Psoas muscle (tissue), 8 donors: Measurements from ENCODE around the gene HTD2. TPM values are rescaled to one million over a fixed set of nuclear protein-coding genes. Genes with fewer than 3 reads are reported as not detected.

Source experiments
- ATAC-seq, 4 donors: fragments of 200-7000 bp; cut with Tn5 transposase; one replicate each; pipeline ENCODE4 v1.9.1; 2020; ENCODE audit warnings: moderate library complexity in 3 of 4, mild to moderate bottlenecking in 2 of 4
- DNase-seq, 2 donors: peaks; one replicate each; pipeline ENCODE4 v3.0.0-alpha.2; 2020
- H3K27ac ChIP-seq: fragments of 200-600 bp; one replicate; pipeline ENCODE4 v1.8.0; 2022
- H3K27me3 ChIP-seq, 3 donors: fragments of 200-600 bp in 1 of 3; one replicate each; pipeline versions ENCODE4 v1.6.1 to v1.8.0; 2013 to 2022; ENCODE audit warnings: low read length in 2 of 3, mild to moderate bottlenecking in 2 of 3, moderate library complexity in 1 of 3; ENCODE audit not compliant: insufficient read depth in 3 of 3
- H3K36me3 ChIP-seq, 2 donors: fragments of 200-600 bp in 1 of 2; one replicate each; pipeline versions ENCODE4 v1.6.1 to v1.8.0; 2013 to 2022; ENCODE audit warnings: low read depth in 1 of 2, mild to moderate bottlenecking in 1 of 2, moderate library complexity in 1 of 2; ENCODE audit not compliant: insufficient read depth in 1 of 2
- H3K4me1 ChIP-seq: fragments of 200-600 bp; one replicate; pipeline ENCODE4 v1.8.0; 2022
- H3K4me3 ChIP-seq: fragments of 200-600 bp; one replicate; pipeline ENCODE4 v1.8.0; 2022; ENCODE audit warnings: mild to moderate bottlenecking
- H3K9me3 ChIP-seq: fragments of 200-600 bp; one replicate; pipeline ENCODE4 v1.8.0; 2022
- WGBS, 3 donors: extraction: QIAGEN DNeasy Blood & Tissue Kit; methylation state at CpG; one replicate each; pipeline versions ENCODE4 v1.1.6 to v1.1.7; 2013; 5-methylcytosine and 5-hydroxymethylcytosine counted together
- intact Hi-C, 2 donors: fragments of 100-400 bp; cut with DNase I; formaldehyde crosslinking; loops; one replicate each; pipeline versions ENCODE4 v1.11.0 to v1.14.2; 2022
- polyA plus RNA-seq, 3 donors: library from polyadenylated mRNA; stranded (reverse); fragments of 200-250 nt; gene quantifications; one replicate each; pipeline ENCODE4 v1.2.3, GENCODE V29; 2013
- total RNA-seq, 4 donors: library from RNA; stranded (reverse); fragmentation: NEBNext Ultra II Directional in 2 of 4; extraction: Animal tissue kit (Norgen Biotek cat#: 25700) in 2 of 4; gene quantifications; one replicate each; pipeline versions ENCODE4 v1.2.1 to v1.2.4, GENCODE V29; 2021 to 2023
- TF ChIP-seq, protein P1 (sequence below): fragments of 200-600 bp; IDR thresholded peaks from one replicate; pipeline ENCODE4 v1.8.0; 2022; ENCODE audit warnings: antibody characterized with exemption
- donor health status: healthy with polysubstance abuse.
- donor health status: DM: no; HTN: no; CAD: no; lungs with moderate emphysema.
- donor health status: Bipolar disorder and iron deficiency.
- donor health status: healthy.
- donor health status: DM: yes; HTN: yes; CAD: no.
- donor health status: DM: no; HTN: no; CAD: no.
- donor health status: DM: no; HTN: no; CAD: no.
- donor health status: DM: yes; HTN: yes; CAD: no.

The HTD2 gene
- total and polyA plus RNA-seq, 7 donors = 10.9 to 37.0 (median 15.7) TPM

DNA sequence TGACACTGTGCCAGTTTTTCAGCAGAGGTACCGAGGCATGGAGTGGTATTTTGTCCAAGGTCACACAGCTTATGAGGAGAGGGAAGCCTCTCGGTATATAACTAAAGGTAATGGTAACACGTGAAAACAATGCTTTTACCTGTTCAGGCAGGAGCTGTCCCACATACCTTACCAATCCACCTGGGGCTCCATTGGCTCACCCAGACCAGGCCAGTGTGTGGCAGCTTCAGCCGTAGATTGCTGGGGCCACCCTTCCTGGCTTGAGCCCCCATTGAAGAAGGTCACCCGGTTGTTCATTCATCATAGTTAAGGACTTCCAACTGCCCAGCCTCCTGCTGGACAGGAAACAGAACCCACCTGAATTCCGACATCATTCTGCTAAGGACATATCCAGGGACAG lies 9.5 kb upstream of the HTD2 start:
- peaks cover 0 to 1% (median 0%) of the 10 kb centered on the region in 3 donors for H3K27me3 ChIP-seq
- no peaks in the 10 kb centered on the region for H3K4me1 ChIP-seq
- WGBS, 3 donors = 69 to 72% (median 72%) methylated on average over 6 of the region's 6 CpGs

DNA sequence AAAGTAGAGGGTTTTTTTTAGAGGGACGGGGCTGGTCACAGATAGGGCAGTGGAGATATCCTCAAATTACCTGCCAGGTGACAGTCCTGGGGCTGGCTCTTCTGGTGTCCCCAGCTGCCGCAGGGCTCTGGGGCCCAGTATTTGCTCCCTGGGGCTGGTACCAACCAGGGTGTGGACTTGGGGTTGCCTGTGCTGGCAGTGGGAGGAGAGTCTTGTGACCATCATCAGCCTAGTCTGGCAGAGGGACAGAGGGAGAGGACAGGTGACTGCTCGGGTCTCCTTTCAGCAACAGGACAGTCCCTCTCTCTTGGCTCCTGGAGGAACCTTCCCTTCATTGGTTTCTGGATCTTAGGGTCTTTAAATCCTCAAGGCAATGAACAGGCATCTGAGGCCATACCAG lies 8.1 kb upstream of the HTD2 start:
- H3K27ac ChIP-seq = no peak overlapping the region
- no peaks in the 10 kb centered on the region for H3K9me3 ChIP-seq
- no peak overlapping the region for H3K4me3 ChIP-seq
- no peaks in the 10 kb centered on the region for H3K4me1 ChIP-seq
- WGBS, 3 donors = 32 to 63% (median 38%) methylated on average over 3 of the region's 3 CpGs
- no peaks in the 10 kb centered on the region for H3K36me3 ChIP-seq
- DNase-seq (no peak), ATAC-seq (peak in 3 of 4 donors; percentile 47 to 63 (median 60))
- TF ChIP-seq, protein P1, sequence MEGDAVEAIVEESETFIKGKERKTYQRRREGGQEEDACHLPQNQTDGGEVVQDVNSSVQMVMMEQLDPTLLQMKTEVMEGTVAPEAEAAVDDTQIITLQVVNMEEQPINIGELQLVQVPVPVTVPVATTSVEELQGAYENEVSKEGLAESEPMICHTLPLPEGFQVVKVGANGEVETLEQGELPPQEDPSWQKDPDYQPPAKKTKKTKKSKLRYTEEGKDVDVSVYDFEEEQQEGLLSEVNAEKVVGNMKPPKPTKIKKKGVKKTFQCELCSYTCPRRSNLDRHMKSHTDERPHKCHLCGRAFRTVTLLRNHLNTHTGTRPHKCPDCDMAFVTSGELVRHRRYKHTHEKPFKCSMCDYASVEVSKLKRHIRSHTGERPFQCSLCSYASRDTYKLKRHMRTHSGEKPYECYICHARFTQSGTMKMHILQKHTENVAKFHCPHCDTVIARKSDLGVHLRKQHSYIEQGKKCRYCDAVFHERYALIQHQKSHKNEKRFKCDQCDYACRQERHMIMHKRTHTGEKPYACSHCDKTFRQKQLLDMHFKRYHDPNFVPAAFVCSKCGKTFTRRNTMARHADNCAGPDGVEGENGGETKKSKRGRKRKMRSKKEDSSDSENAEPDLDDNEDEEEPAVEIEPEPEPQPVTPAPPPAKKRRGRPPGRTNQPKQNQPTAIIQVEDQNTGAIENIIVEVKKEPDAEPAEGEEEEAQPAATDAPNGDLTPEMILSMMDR = no peak
- intact Hi-C loops = loop anchor here (2.0 to 10.0 kb wide), 2 partner anchors 61 to 283 kb away; partner anchors contain the start of gene ABHD6 (in 1 of the 2)
- peaks cover 0 to 1% (median 0%) of the 10 kb centered on the region in 3 donors for H3K27me3 ChIP-seq

More for the DNA sequence above, 9.5 kb upstream of the HTD2 start:
- Histone ChIP-seq H3K36me3 (no peaks in the 10 kb centered on the region), H3K4me3 (no peak overlapping the region), H3K27ac (no peak overlapping the region), H3K9me3 (no peaks in the 10 kb centered on the region)
- peak in 1 of 4 donors; percentile 36 for ATAC-seq
- no peak for DNase-seq
- TF ChIP-seq, protein P1 = no peak
- intact Hi-C loops = loop anchor here in 1 of 2 donors (10.0 kb wide), 1 partner anchor 282 kb away; no protein-coding TSS in a partner anchor

DNA sequence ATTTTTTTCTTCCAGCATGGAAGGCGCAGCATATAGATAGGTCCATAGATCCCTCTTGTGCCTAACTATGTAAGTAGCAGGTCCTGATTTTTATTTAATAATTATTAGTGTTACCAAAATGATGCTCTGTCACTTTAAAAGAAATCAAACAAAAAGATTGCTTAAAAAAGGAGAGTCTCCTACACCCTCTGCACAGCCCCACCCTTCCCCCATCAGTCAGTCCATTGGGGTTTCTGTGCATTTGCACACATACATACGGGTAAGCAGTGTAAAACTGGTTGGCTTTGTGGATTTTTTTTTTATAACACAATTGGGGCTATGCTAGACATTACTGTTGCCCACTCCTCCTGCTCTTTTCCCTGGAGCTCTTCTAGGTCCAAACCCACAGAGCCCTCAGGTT lies 7.2 kb upstream of the HTD2 start:
- intact Hi-C loops = loop anchor here (2.0 to 10.0 kb wide), 2 partner anchors 62 to 284 kb away; partner anchors contain the start of gene ABHD6 (in 1 of the 2)
- Histone ChIP-seq H3K27me3 (peaks cover 0 to 1% (median 0%) of the 10 kb centered on the region in 3 donors), H3K4me1 (no peaks in the 10 kb centered on the region), H3K27ac (no peak overlapping the region), H3K9me3 (no peaks in the 10 kb centered on the region), H3K36me3 (no peaks in the 10 kb centered on the region), H3K4me3 (no peak overlapping the region)
- TF ChIP-seq, protein P1 = no peak
- WGBS, 3 donors = 64 to 67% (median 67%) methylated on average over 2 of the region's 2 CpGs
- DNase-seq (no peak), ATAC-seq (no peak)

DNA sequence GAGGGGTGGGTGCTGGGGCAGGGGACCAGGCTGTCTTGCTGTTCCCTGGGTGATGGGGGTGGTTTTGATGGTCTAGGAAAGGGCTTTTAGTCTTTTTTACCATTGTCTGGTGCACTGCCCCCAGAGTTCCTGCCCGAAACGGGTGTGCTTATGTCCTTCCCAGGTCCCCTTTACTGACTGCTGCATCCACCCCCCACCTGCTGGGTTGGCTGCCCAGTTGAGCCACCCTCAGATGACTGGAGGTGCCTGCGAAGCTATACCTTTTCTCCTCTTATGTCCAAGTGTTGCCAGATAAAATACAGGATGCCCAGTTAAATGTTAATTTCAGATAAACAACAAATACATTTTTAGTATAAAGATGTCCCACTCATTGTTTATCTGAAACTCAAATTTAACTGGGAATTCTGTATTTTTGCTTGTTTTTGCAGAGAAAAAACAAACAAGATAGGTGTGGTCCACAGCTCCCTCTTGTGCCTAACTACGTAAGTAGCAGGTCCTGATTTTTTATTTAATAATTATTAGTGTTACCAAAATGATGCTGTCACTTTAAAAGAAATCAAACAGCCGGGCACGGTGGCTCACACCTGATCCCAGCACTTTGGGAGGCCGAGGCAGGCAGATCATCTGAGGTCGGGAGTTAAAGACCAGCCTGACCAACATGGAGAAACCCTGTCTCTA lies 6.3 kb upstream of the HTD2 start:
- ATAC-seq (peak in 1 of 4 donors; percentile 64), DNase-seq (no peak)
- TF ChIP-seq, protein P1 = peak; percentile 48
- 14 to 17% (median 15%) methylated on average over 8 of the region's 8 CpGs for WGBS, 3 donors
- intact Hi-C loops = loop anchor here (2.0 to 10.0 kb wide), 6 partner anchors 63 to 285 kb away; partner anchors contain the start of gene ABHD6 (in 2 of the 2)
- Histone ChIP-seq H3K27me3 (peaks cover 0 to 1% (median 0%) of the 10 kb centered on the region in 3 donors), H3K9me3 (no peaks in the 10 kb centered on the region), H3K4me3 (no peak overlapping the region), H3K27ac (no peak overlapping the region), H3K36me3 (no peaks in the 10 kb centered on the region), H3K4me1 (no peaks in the 10 kb centered on the region)
